GM12892 (cell line): ENCODE measurements around the gene USP54.

Experiments
- POLR2A ChIP-seq: IDR thresholded peaks from 2 replicates; pipeline ENCODE4 v1.6.1; 2011; ENCODE audit warnings: low read depth, low read length, control low read depth
- POLR2AphosphoS5 ChIP-seq: IDR thresholded peaks from 2 replicates; pipeline ENCODE4 v1.6.1; 2011; ENCODE audit warnings: low read depth, low read length, control low read depth

GRCh38 chr10:73576178-73576889 is 14.8 kb downstream of the USP54 start:
- TF ChIP-seq POLR2AphosphoS5 (no peak), POLR2A (no peak)
